Cortex of kidney (tissue), 1 donor: ENCODE data around the gene PLEKHM2.

Experiments
- DNase-seq: peaks from one replicate; lab custom pipeline; 2025; lab: John Stamatoyannopoulos, UW

The PLEKHM2 gene

DNA sequence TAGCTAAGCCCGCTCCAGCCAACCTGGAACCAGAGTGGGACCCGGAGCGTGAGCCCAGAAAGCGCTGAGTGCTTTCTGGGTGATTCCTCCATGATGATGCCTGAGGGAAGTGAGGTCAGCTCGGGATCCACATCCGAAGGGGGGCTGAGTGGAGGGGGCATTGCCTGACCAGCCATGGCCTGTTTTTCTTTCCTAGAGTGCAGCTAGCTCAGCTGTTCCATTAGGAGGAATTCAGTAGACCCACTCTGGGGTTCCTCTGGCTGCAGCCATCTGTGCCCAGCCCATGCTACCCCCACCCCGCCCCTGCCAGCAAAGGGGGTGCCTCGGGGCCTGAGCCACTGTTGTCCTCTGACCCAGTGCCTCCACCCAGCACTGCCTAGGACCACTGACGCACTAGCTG, 42.4 kb downstream of the PLEKHM2 start:
- DNase-seq, result no peak

DNA sequence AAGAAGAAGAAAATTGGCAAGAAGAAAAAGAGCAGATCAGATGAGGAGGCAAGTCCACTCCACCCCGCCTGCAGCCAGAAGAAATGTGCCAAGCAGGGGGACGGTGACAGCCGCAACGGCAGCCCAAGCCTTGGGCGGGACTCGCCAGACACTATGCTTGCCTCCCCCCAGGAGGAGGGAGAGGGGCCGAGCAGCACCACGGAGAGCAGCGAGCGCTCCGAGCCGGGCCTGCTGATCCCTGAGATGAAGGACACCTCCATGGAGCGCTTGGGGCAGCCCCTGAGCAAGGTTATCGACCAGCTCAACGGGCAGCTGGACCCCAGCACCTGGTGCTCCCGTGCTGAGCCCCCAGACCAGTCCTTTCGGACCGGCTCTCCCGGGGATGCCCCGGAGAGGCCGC, 42.9 kb downstream of the PLEKHM2 start:
- no peak for DNase-seq

- no peak for DNase-seq
These were observed 43.3 kb downstream of the PLEKHM2 start for GRCh38 chr1:15727424-15727823.

DNA sequence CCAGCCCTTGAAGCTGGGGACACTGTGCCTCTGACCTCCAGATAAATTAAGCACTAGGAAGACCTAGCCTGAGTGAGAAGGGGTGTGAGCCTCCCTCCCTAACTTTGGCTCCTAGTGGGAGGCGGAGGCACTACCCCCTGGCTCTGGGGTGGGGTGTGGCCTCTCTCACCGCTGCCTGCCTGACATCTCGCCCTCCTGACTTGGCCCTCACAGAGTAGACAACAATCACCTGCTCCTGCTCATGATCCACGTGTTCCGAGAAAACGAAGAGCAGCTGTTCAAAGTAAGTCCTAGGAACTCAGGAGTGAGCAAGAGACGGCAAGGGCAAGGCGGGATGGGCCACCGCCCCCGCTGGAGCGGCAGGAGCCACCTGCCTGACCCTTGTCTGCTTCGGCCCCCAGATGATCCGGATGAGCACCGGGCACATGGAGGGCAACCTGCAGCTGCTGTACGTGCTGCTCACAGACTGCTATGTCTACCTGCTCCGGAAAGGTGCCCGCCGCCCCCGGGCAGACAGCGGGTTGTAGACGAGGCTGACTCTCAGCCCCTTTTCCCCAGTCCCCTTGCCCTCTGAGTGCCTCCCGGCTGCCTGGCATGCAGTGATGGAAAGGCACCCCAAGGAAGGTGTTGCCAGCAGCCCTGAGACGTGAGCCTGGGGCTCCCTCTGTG, 43.9 kb downstream of the PLEKHM2 start:
- DNase-seq, result no peak

GRCh38 chr1:15728937-15729657, 45.0 kb downstream of the PLEKHM2 start:
- DNase-seq, result no peak

- DNase-seq, result no peak
These were observed 46.3 kb downstream of the PLEKHM2 start for GRCh38 chr1:15730423-15730822.

DNA sequence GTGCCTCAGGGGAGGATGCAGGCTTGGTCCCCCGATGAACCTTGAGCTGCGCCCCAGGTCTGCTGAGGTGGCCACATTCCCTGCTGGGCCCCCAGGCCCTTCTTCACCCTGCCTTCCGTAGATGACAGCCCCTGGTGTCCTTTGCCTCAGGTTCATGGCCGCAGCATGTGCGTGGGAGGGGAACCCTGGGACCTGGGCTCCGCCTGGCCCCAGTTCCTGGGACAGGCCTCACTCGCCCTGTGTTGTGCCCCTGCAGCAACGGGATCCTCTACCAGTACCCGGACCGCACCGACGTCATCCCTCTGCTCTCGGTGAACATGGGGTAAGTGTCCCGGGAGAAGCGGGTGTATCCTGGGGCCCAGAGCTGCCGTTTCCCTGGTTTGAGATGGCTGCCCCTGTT, 46.8 kb downstream of the PLEKHM2 start:
- DNase-seq, result no peak

GRCh38 chr1:15731735-15732685, 47.9 kb downstream of the PLEKHM2 start:
- DNase-seq, result no peak

DNA sequence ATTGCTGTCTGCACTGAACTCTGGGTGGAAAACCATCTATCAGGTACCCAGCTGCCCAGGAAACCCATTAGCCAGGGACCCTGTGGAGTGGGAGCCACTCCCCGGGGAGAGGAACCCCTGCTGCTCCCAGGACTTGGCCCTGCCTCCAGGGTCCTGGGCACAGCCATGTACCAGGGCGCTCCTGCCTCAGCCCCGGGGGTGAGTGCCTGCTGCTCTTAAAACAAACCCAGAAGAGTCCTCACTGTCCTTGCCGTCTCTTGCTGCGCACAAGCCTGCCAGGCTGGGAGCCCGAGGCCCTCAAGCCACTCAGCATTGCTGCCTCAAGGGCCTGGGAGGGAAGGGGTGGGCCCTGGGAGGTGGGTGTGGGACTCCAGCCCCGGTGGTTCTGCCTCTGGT, 48.6 kb downstream of the PLEKHM2 start:
- no peak for DNase-seq

DNA sequence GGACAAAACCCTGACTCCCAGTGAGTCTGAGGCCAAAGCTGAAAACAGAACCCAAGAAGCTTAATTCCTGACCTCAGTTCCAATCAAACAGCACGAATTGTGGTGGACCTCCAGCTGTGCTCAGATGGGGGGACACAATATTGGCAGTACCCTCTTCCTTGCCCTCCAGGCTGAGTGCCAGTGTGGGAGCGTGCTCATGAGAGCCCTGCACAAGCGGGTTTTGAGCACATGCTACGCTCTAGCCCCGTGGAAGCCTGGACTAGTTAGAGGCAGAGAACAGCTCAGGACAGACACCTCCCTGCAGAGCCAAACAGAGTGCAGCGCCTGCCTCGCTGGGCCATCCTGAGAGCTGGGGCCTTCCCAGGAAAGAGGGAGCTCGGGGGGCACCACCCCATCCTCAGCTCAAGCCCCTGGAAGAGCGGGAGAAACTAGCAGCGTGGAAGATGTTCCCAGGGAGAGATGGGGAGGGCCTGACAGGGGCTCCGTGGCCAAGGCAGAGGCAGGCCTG, 49.2 kb downstream of the PLEKHM2 start:
- DNase-seq, result no peak

- DNase-seq, result no peak
These were observed 49.7 kb downstream of the PLEKHM2 start for GRCh38 chr1:15733726-15734226.

GRCh38 chr1:15734296-15734695, 50.2 kb downstream of the PLEKHM2 start:
- DNase-seq, result no peak

DNA sequence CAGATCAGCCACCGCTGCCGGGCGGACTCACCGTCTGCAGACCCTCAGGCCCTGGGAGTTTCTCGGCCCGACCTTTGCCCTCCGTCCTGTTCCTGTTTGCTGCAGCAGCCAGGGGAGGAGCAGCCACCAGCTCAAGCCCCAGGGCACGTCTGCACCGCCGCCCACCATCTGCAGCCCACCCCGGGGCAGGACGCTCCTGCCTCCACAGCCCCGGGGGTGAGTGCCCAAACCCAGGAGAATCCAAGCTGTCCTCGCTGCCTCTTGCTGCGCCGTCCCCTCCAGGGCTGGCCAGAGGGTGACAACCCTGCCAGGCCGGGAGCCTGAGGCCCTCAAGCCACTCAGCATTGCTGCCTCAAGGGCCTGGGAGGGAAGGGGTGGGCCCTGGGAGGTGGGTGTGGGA, 50.8 kb downstream of the PLEKHM2 start:
- no peak for DNase-seq

- DNase-seq, result no peak
These were observed 51.4 kb downstream of the PLEKHM2 start for GRCh38 chr1:15735304-15736037.

DNA sequence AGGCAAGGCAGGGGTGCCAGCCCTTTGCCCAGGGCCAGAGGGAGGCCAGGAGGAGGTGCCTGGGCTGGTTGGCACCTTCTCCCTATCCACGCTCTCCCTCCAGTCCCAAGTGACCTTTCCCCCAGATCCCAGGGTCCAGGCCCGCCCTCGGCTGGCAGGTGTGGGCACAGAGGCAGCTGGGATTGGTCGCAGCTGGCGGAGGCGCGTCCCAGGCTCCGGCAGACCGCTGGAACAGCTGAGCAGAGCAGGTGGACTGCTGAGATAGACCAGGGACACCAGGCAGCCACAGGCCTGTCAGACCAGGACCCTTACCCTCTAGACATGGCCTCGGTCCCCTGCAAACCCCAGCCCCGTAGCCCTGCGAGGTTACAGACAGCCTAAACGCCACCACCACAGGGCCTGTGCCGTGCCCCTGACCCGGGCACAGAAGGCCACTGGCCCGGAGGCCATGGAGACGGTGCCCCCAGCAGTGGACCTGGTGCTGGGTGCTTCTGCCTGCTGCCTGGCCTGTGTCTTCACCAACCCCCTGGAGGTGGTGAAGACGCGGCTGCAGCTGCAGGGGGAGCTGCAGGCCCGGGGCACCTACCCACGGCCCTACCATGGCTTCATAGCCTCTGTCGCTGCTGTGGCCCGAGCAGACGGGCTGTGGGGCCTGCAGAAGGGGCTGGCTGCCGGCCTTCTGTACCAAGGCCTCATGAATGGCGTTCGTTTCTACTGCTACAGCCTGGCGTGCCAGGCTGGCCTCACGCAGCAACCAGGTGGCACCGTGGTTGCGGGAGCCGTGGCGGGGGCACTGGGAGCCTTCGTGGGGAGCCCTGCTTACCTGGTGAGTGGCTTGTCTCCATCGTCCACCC, 52.1 kb downstream of the PLEKHM2 start, which contains the start of gene SLC25A34:
Gene SLC25A34, plus strand, starts transcription at position 221 of the 854 bp plus-strand sequence. Its CDS starts 228 bp downstream, at position 449.
- peak; percentile 59 for DNase-seq

DNA sequence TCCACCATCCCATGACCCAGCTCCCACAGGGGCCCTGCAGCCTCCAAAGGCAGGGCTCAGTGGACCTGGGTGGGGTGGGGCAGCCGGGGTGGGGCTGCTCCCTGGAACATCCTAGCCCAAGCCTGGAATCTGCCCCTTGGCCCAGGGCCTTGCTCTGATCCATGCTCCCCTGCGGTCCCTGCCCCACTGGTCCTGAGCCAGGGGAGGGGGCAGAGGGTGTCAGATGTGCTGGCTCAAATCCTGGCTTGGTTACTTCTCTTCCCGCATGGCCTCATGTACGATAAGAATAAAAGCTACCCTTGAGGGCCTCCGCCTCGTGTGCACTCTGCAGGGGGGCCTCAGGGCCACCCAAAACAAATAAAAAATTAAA, 52.8 kb downstream of the PLEKHM2 start:
- DNase-seq, result no peak

DNA sequence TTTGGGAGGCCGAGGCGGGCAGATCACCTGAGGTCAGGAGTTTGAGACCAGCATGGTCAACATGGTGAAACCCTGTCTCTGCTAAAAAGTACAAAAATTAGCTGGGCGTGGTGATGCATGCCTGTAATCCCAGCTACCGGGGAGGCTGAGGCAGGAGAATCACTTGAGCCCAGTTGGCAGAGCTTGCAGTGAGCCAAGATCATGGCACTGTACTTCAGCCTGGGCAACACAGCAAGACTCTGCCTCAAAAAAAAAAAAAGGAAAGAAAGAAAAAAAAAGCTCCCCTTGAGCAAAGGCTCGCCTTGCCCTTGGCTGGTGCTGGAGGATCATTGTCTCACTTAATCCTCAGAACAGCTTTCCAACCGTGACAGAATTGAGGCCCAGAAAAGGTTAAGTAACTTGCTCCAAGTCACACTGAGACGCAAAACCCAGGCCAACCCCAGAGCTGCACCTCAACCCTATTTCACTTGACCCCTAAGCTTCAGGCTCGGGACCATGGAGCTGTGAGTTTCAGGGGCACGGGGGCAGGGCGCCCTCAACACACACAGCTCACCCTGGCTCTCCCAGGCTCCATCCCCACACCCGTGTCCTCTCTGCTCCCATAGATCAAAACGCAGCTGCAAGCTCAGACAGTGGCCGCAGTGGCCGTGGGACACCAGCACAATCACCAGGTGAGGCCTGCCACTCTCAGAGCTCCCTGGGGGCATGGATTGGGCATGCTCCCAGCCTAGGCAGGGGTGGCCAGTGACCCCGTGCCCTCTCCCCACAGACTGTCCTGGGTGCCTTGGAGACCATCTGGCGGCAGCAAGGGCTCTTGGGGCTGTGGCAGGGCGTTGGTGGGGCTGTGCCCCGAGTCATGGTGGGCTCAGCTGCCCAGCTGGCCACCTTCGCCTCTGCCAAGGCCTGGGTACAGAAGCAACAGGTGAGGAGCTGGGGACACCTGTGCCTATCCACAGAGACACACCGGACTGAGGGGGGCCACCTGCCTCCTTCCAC, 53.5 kb downstream of the PLEKHM2 start:
- DNase-seq, result no peak

DNA sequence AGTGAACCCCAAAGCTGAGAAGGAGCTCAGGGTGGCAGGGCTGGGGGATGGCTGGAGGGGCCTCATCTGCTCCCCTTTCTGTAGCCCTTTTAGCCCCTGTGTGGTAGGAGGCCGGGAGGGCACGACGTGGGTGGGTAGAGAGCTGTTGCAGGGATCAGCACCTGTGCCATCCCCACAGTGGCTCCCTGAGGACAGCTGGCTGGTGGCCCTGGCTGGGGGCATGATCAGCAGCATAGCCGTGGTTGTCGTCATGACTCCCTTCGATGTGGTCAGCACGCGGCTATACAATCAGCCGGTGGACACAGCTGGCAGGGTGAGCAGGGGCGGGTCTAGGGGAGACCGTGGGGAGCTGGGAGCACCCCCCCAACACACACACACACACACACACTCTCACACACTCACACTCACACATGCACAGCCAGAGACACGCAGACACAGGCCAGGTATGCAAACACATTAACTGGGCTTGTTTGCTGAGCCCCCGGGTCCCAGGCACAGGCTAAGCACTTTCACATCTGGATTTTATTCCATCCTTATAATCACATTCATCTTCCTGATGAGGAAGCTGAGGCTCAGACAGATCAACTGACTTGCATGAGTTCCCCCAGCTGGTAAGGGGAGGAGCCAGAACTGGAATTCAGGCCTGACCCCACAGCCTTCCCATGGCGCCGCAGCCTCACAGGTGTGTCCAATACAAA, 54.4 kb downstream of the PLEKHM2 start:
- DNase-seq, result no peak

DNA sequence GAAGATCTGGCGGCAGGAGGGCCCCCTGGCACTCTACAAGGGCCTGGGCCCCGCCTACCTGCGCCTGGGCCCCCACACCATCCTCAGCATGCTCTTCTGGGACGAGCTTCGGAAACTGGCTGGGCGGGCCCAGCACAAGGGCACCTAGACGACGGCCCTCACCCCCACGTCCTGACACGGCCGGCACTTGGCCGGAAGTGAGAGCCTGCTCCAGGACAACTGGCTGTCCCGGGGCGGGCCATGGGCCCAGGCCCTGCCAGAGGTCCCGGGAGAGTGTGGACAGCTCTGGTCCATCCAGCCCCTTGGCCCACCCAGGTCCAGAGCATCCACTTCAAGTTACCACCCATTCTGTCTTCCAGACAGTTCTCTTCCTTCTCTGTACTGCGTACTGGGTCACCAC, 55.1 kb downstream of the PLEKHM2 start:
- no peak for DNase-seq
